Measurements from ENCODE around the gene IFI35.
"Not testable (repeated sequence)": the region's sequence is repeated elsewhere in the genome, so short reads cannot be mapped to it uniquely, and the experiment has no call there.

Gene IFI35

GRCh38 chr17:43006639-43007551 lies at the start of gene IFI35:
IFI35 (plus strand) TSS chr17:43006784; CDS start chr17:43006948, 164 bp downstream.
- in situ Hi-C loops (cut with MboI; ENCODE audit: low sequenced_read_pairs) = no loop called here

- in situ Hi-C loops (cut with MboI; ENCODE audit: low sequenced_read_pairs) = no loop called here
These were observed 42.2 kb upstream of the IFI35 start, which contains the start of gene AARSD1 for GRCh38 chr17:42964161-42964932. AARSD1 (minus strand) TSS chr17:42964454; CDS start chr17:42964440, 14 bp downstream.

- in situ Hi-C loops (cut with MboI; ENCODE audit: low sequenced_read_pairs) = no loop called here
These were observed 38.7 kb upstream of the IFI35 start for GRCh38 chr17:42967925-42968324.

- in situ Hi-C loops (cut with MboI; ENCODE audit: low sequenced_read_pairs) = no loop called here
These were observed 37.5 kb upstream of the IFI35 start for GRCh38 chr17:42969001-42969581.

- in situ Hi-C loops (cut with MboI; ENCODE audit: low sequenced_read_pairs) = no loop called here
These were observed 35.0 kb upstream of the IFI35 start for GRCh38 chr17:42971589-42971988.

GRCh38 chr17:42973323-42973722 lies 33.3 kb upstream of the IFI35 start:
- in situ Hi-C loops (cut with MboI; ENCODE audit: low sequenced_read_pairs) = not testable (repeated sequence)

GRCh38 chr17:42975265-42975664 lies 31.3 kb upstream of the IFI35 start:
- in situ Hi-C loops (cut with MboI; ENCODE audit: low sequenced_read_pairs) = no loop called here

- in situ Hi-C loops (cut with MboI; ENCODE audit: low sequenced_read_pairs) = not testable (repeated sequence)
These were observed 30.9 kb upstream of the IFI35 start for GRCh38 chr17:42975701-42976100.

- in situ Hi-C loops (cut with MboI; ENCODE audit: low sequenced_read_pairs) = no loop called here
These were observed 26.9 kb upstream of the IFI35 start, which contains the start of gene PTGES3L for GRCh38 chr17:42979511-42980273. PTGES3L (minus strand) TSS chr17:42980080; CDS start chr17:42980053, 27 bp downstream.

GRCh38 chr17:42980274-42980765 lies 26.3 kb upstream of the IFI35 start, which contains the start of gene RUNDC1:
RUNDC1 (plus strand) TSS chr17:42980565; CDS start chr17:42980577, 12 bp downstream.
- in situ Hi-C loops (cut with MboI; ENCODE audit: low sequenced_read_pairs) = no loop called here

- in situ Hi-C loops (cut with MboI; ENCODE audit: low sequenced_read_pairs) = no loop called here
These were observed 25.7 kb upstream of the IFI35 start for GRCh38 chr17:42980766-42981397.

GRCh38 chr17:42982266-42982665 lies 24.3 kb upstream of the IFI35 start:
- in situ Hi-C loops (cut with MboI; ENCODE audit: low sequenced_read_pairs) = no loop called here

- in situ Hi-C loops (cut with MboI; ENCODE audit: low sequenced_read_pairs) = no loop called here
These were observed 21.4 kb upstream of the IFI35 start for GRCh38 chr17:42985225-42985624.

GRCh38 chr17:42989141-42989540 lies 17.4 kb upstream of the IFI35 start:
- in situ Hi-C loops (cut with MboI; ENCODE audit: low sequenced_read_pairs) = no loop called here

- in situ Hi-C loops (cut with MboI; ENCODE audit: low sequenced_read_pairs) = no loop called here
These were observed 16.6 kb upstream of the IFI35 start for GRCh38 chr17:42989726-42990652.

GRCh38 chr17:42991471-42991870 lies 15.1 kb upstream of the IFI35 start:
- in situ Hi-C loops (cut with MboI; ENCODE audit: low sequenced_read_pairs) = no loop called here

GRCh38 chr17:42992872-42993271 lies 13.7 kb upstream of the IFI35 start:
- in situ Hi-C loops (cut with MboI; ENCODE audit: low sequenced_read_pairs) = no loop called here

GRCh38 chr17:42993913-42994312 lies 12.7 kb upstream of the IFI35 start:
- in situ Hi-C loops (cut with MboI; ENCODE audit: low sequenced_read_pairs) = not testable (repeated sequence)
